A673 (cell line): ENCODE measurements around the gene SLC16A4. TPM values are rescaled to one million over a fixed set of nuclear protein-coding genes. Genes with fewer than 3 reads are reported as not detected.

Experiments
- BruUV-seq: library from RNA; stranded (reverse); fragments of 400-500 nt; replicated peaks from 2 replicates; lab custom pipeline; 2021; lab: Mats Ljungman, UMichigan
- CTCF ChIA-PET: fragments of 300-600 bp; sonication (Branson Sonifier 250); formaldehyde crosslinking; loops from one replicate; lab custom pipeline; 2022; ENCODE audit warnings: antibody characterized with exemption; lab: Charles Lee
- POLR2A ChIA-PET: fragments of 300-600 bp; sonication (Branson Sonifier 250); formaldehyde crosslinking; loops from one replicate; lab custom pipeline; 2022; ENCODE audit warnings: antibody characterized with exemption; ENCODE audit not compliant: low non-redundant PET; lab: Charles Lee
- DNase-seq: peaks from one replicate; pipeline ENCODE4 v3.0.0-alpha.2; 2015; ENCODE audit warnings: low spot score
- H3K27ac ChIP-seq: fragments of 200-600 bp; sonication (generic); 2 replicates; pipeline ENCODE4 v1.5.1; 2016; ENCODE audit warnings: mixed run types, low read depth, mild to moderate bottlenecking, mixed read lengths, antibody characterized with exemption, low read length; ENCODE audit not compliant: poor library complexity, severe bottlenecking
- H3K27me3 ChIP-seq: fragments of 200-600 bp; sonication (generic); replicated peaks from 2 replicates; pipeline ENCODE4 v1.6.1; 2017; ENCODE audit warnings: mixed run types, low read depth, mild to moderate bottlenecking, mixed read lengths, antibody characterized with exemption, low read length; ENCODE audit not compliant: insufficient read depth, poor library complexity
- H3K36me3 ChIP-seq: fragments of 200-600 bp; sonication (generic); 2 replicates; pipeline ENCODE4 v1.6.1; 2016; ENCODE audit warnings: mixed run types, mild to moderate bottlenecking, mixed read lengths, antibody characterized with exemption, low read length; ENCODE audit not compliant: insufficient read depth, poor library complexity, severe bottlenecking
- H3K4me1 ChIP-seq: fragments of 200-600 bp; sonication (generic); 2 replicates; pipeline ENCODE4 v1.6.1; 2017; ENCODE audit warnings: mixed run types, mild to moderate bottlenecking, mixed read lengths, antibody characterized with exemption, low read length; ENCODE audit not compliant: insufficient read depth, poor library complexity, severe bottlenecking
- H3K4me3 ChIP-seq: fragments of 200-600 bp; sonication (generic); 2 replicates; pipeline ENCODE4 v1.5.1; 2016; ENCODE audit warnings: low read depth, mixed run types, mild to moderate bottlenecking, mixed read lengths, low read length; ENCODE audit not compliant: poor library complexity, severe bottlenecking
- H3K9me3 ChIP-seq: fragments of 200-600 bp; sonication (generic); 2 replicates; pipeline ENCODE4 v1.6.1; 2016; ENCODE audit warnings: mixed run types, low read depth, mild to moderate bottlenecking, mixed read lengths, antibody characterized with exemption, low read length; ENCODE audit not compliant: poor library complexity, severe bottlenecking
- EZH2 ChIP-seq: fragments of 200-600 bp; sonication (generic); IDR thresholded peaks from 2 replicates; pipeline ENCODE4 v1.6.1; 2017; ENCODE audit warnings: borderline replicate concordance, low read depth, mild to moderate bottlenecking, mixed read lengths, antibody characterized with exemption, low read length; ENCODE audit not compliant: poor library complexity, severe bottlenecking
- intact Hi-C: fragments of 100-400 bp; cut with micrococcal nuclease; formaldehyde crosslinking; loops from one replicate; pipeline ENCODE4 v1.10.0; 2022; ENCODE audit not compliant: unreplicated experiment
- total RNA-seq: library from RNA; stranded (reverse); gene quantifications from 2 replicates; pipeline ENCODE4 v1.2.3, GENCODE V29; 2021
- TF ChIP-seq, protein P1 (sequence below): fragments of 300-800, 200-600 bp; sonication (generic); conservative IDR thresholded peaks from 2 replicates; pipeline ENCODE4 v1.5.1; 2017; ENCODE audit warnings: low read depth, mild to moderate bottlenecking, antibody characterized with exemption, low read length, moderate library complexity, mixed read lengths

Gene SLC16A4
- total RNA-seq, 1 experiment from 2014 or later, result 0.60 TPM

DNA sequence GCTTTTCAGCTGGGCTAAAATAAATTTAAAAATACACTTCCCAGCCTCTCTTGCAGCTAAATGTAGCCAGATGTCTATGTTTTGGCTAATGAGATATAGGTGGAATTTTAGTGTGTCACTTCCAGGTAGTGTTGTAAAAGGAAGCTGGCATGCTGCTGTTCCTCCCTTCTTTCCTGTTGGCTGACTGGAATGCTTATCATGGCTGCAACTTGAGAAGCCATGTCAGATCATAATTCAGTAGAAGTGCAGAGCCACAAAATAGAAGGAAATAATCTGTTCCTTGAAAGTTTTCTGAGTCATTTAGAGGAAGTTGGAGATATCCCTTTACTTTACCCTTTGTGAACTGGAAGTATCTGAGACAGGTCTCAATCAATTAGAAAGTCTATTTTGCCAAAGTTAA lies 62.6 kb downstream of the SLC16A4 start:
- no TSS peak for BruUV-seq
- Histone ChIP-seq H3K9me3 (no peaks in the 10 kb centered on the region), H3K4me1 (no peaks in the 10 kb centered on the region), H3K4me3 (no peak overlapping the region), H3K36me3 (no peaks in the 10 kb centered on the region), H3K27ac (no peak overlapping the region), H3K27me3 (no peaks in the 10 kb centered on the region)
- intact Hi-C loops, result no loop called here
- CTCF ChIA-PET, result no interaction called here
- TF ChIP-seq EZH2, result no peak
- TF ChIP-seq, protein P1, sequence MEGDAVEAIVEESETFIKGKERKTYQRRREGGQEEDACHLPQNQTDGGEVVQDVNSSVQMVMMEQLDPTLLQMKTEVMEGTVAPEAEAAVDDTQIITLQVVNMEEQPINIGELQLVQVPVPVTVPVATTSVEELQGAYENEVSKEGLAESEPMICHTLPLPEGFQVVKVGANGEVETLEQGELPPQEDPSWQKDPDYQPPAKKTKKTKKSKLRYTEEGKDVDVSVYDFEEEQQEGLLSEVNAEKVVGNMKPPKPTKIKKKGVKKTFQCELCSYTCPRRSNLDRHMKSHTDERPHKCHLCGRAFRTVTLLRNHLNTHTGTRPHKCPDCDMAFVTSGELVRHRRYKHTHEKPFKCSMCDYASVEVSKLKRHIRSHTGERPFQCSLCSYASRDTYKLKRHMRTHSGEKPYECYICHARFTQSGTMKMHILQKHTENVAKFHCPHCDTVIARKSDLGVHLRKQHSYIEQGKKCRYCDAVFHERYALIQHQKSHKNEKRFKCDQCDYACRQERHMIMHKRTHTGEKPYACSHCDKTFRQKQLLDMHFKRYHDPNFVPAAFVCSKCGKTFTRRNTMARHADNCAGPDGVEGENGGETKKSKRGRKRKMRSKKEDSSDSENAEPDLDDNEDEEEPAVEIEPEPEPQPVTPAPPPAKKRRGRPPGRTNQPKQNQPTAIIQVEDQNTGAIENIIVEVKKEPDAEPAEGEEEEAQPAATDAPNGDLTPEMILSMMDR, result no peak
- no peak for DNase-seq
- POLR2A ChIA-PET, result no interaction called here

DNA sequence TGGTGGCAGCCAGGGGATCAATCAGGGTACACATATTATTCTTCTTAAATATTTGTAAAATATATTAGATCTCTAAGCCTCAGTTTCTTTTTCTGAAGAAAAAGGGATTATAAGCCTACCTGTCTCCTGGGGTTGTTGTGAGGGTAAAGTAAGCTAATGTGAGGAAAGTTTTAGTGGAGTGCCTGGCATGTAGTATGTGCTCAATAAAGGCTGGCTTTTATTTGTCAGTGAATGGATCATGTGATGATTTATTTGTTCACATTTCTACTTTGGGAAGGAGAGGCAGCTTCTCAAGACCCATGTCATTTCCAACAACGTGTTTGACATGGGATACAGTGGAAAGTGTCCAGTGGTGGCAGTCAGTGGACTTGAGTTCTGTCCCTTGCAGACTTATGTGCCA lies 64.0 kb downstream of the SLC16A4 start:
- BruUV-seq, result no TSS peak
- no peaks in the 10 kb centered on the region for H3K36me3 ChIP-seq
- H3K9me3 ChIP-seq, result no peaks in the 10 kb centered on the region
- DNase-seq, result no peak
- ChIA-PET POLR2A (no interaction called here), CTCF (no interaction called here)
- intact Hi-C loops, result no loop called here
- H3K27ac ChIP-seq, result no peak overlapping the region
- TF ChIP-seq EZH2, result no peak
- TF ChIP-seq, protein P1, result no peak
- H3K4me1 ChIP-seq, result no peaks in the 10 kb centered on the region
- no peak overlapping the region for H3K4me3 ChIP-seq
- no peaks in the 10 kb centered on the region for H3K27me3 ChIP-seq

DNA sequence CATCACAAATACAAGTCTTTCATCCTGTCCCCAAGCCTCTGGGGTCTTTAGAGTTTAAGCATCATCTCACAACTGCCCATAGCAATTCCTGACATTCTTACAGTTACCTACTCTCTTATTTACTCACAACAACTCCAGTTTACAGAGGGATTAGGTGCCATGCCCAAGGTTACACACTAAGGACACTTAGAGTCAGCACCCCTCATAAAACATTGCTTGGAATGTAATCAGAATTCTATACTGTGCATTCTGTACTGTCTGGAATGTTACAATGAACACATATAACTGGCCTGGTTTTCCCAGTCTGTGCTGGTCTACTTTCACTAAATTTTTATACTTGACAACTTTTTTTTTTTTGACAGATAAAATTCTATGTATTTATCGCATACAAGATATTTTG lies 66.2 kb downstream of the SLC16A4 start:
- BruUV-seq, result no TSS peak
- Histone ChIP-seq H3K4me3 (no peak overlapping the region), H3K27ac (no peak overlapping the region), H3K27me3 (no peaks in the 10 kb centered on the region), H3K4me1 (no peaks in the 10 kb centered on the region), H3K36me3 (no peaks in the 10 kb centered on the region), H3K9me3 (no peaks in the 10 kb centered on the region)
- POLR2A ChIA-PET, result no interaction called here
- intact Hi-C loops, result no loop called here
- CTCF ChIA-PET, result interaction anchor here (1.6 kb wide), 1 partner anchor 117 kb away, joined by 4 read pairs; no protein-coding TSS in a partner anchor
- no peak for TF ChIP-seq EZH2
- TF ChIP-seq, protein P1, result no peak
- no peak for DNase-seq
